HEK293 (cell line): ENCODE data around the gene RAB2B.

Experiments used
- CTCF ChIA-PET: fragments of 350-600 bp; formaldehyde crosslinking; extraction: SDS; loops from one replicate; lab custom pipeline; 2021; ENCODE audit warnings: antibody characterized with exemption; lab: Yijun Ruan, JAX
- POLR2A ChIA-PET: fragments of 300-600 bp; formaldehyde crosslinking; extraction: SDS; loops from one replicate; lab custom pipeline; 2020; ENCODE audit warnings: antibody characterized with exemption, inconsistent platforms; lab: Yijun Ruan, JAX
- H3K27ac ChIP-seq: fragments of 200-500 bp; sonication (Bioruptor generic); 2 replicates; pipeline ENCODE4 v1.5.1; 2014; ENCODE audit warnings: low read depth, low read length, control low read depth, inconsistent platforms; ENCODE audit errors: extremely low read depth
- H3K36me3 ChIP-seq, 2 experiments: fragments of 200-500 bp in 1 of 2; sonication (Bioruptor generic) in 1 of 2; 1 replicate in 1 of 2; 2 replicates in 1 of 2; pipeline ENCODE4 v1.5.1; 2014 to 2017; ENCODE audit warnings: inconsistent platforms in 2 of 2, low read length in 2 of 2; ENCODE audit not compliant: control insufficient read depth in 2 of 2, insufficient read depth in 1 of 2
- H3K4me1 ChIP-seq: fragments of 200-500 bp; sonication (Bioruptor generic); 2 replicates; pipeline ENCODE4 v1.5.1; 2014; ENCODE audit warnings: mild to moderate bottlenecking, low read length, inconsistent platforms; ENCODE audit not compliant: control insufficient read depth, insufficient read depth
- H3K4me3 ChIP-seq: 2 replicates; pipeline ENCODE4 v1.5.1; 2011; ENCODE audit warnings: low read depth, mild to moderate bottlenecking, control low read depth, low read length, moderate library complexity
- H3K9me3 ChIP-seq: fragments of 200-500 bp; sonication (Bioruptor generic); 2 replicates; pipeline ENCODE4 v1.5.1; 2014; ENCODE audit warnings: low read depth, low read length, inconsistent platforms; ENCODE audit not compliant: control insufficient read depth, insufficient read depth
- OSR2 ChIP-seq: fragments of 450-650 bp; formaldehyde crosslinking; IDR thresholded peaks from 2 replicates; pipeline ENCODE4 v1.5.1; 2016; ENCODE audit warnings: missing biosample characterization, missing genetic modification characterization
- ZBTB11 ChIP-seq: fragments of 450-650 bp; formaldehyde crosslinking; conservative IDR thresholded peaks from 2 replicates; pipeline ENCODE4 v1.5.1; 2016; ENCODE audit warnings: low read depth, missing biosample characterization, missing genetic modification characterization
- ZBTB8A ChIP-seq: fragments of 450-650 bp; formaldehyde crosslinking; IDR thresholded peaks from 2 replicates; pipeline ENCODE4 v1.5.1; 2016; ENCODE audit warnings: missing biosample characterization, missing genetic modification characterization
- ZNF366 ChIP-seq: fragments of 450-650 bp; formaldehyde crosslinking; conservative IDR thresholded peaks from 2 replicates; pipeline ENCODE4 v1.5.1; 2016; ENCODE audit warnings: missing biosample characterization, missing genetic modification characterization
- ZNF518A ChIP-seq: fragments of 450-650 bp; formaldehyde crosslinking; conservative IDR thresholded peaks from 2 replicates; pipeline ENCODE4 v1.5.1; 2016; ENCODE audit warnings: low read depth, missing biosample characterization, missing genetic modification characterization
- ZNF555 ChIP-seq: fragments of 450-650 bp; formaldehyde crosslinking; conservative IDR thresholded peaks from 2 replicates; pipeline ENCODE4 v1.5.1; 2017; ENCODE audit warnings: missing biosample characterization, mild to moderate bottlenecking, missing genetic modification characterization, inconsistent platforms
- ZNF560 ChIP-seq: fragments of 450-650 bp; formaldehyde crosslinking; IDR thresholded peaks from 2 replicates; pipeline ENCODE4 v1.5.1; 2017; ENCODE audit warnings: missing biosample characterization, missing genetic modification characterization, borderline replicate concordance
- ZNF571 ChIP-seq: fragments of 450-650 bp; formaldehyde crosslinking; IDR thresholded peaks from 2 replicates; pipeline ENCODE4 v1.5.0; 2017; ENCODE audit warnings: missing biosample characterization, missing genetic modification characterization
- ZNF585B ChIP-seq: fragments of 450-650 bp; formaldehyde crosslinking; IDR thresholded peaks from 2 replicates; pipeline ENCODE4 v1.5.1; 2016; ENCODE audit warnings: missing biosample characterization, missing genetic modification characterization
- ZNF692 ChIP-seq: fragments of 450-650 bp; formaldehyde crosslinking; IDR thresholded peaks from 2 replicates; pipeline ENCODE4 v1.5.1; 2016; ENCODE audit warnings: missing biosample characterization, missing genetic modification characterization
- ZNF830 ChIP-seq: fragments of 450-650 bp; IDR thresholded peaks from 2 replicates; pipeline ENCODE4 v1.5.0; 2018; ENCODE audit warnings: missing biosample characterization, missing genetic modification characterization, low read depth, mild to moderate bottlenecking, moderate library complexity
- ZSCAN4 ChIP-seq: fragments of 450-650 bp; formaldehyde crosslinking; IDR thresholded peaks from 2 replicates; pipeline ENCODE4 v1.5.1; 2017; ENCODE audit warnings: missing biosample characterization, missing genetic modification characterization
- ZXDB ChIP-seq: fragments of 450-650 bp; formaldehyde crosslinking; IDR thresholded peaks from 2 replicates; pipeline ENCODE4 v1.5.1; 2016; ENCODE audit warnings: missing biosample characterization, missing genetic modification characterization

The RAB2B gene

GRCh38 chr14:21415329-21415728 is 61.4 kb downstream of the RAB2B start (continued):
- TF ChIP-seq OSR2 (tag by site-specific recombination) (no peak), ZNF518A (tag by site-specific recombination) (peak; percentile 73), ZNF692 (no peak), ZNF560 (tag by site-specific recombination) (no peak), ZXDB (tag by site-specific recombination) (0 out of 2 replicates have a peak, but pooled peaks have one; percentile 19), ZBTB11 (tag by site-specific recombination) (0 out of 2 replicates have a peak, but pooled peaks have one; percentile 32), ZNF585B (tag by site-specific recombination) (no peak), ZSCAN4 (tag by site-specific recombination) (no peak), ZBTB8A (tag by site-specific recombination) (0 out of 2 replicates have a peak, but pooled peaks have one; percentile 19), ZNF555 (tag by site-specific recombination) (peak; percentile 45), ZNF830 (tag by site-specific recombination) (no peak)

- H3K27ac ChIP-seq, result no peak overlapping the region
- no peak overlapping the region for H3K4me3 ChIP-seq
- no peaks in the 10 kb centered on the region for H3K9me3 ChIP-seq
- peaks cover 84 to 86% of the 10 kb centered on the region in 2 experiments for H3K36me3 ChIP-seq
- no peaks in the 10 kb centered on the region for H3K4me1 ChIP-seq
- CTCF ChIA-PET, result no interaction called here
- TF ChIP-seq ZNF571 (tag by site-specific recombination) (no peak), ZNF366 (tag by site-specific recombination) (no peak), ZNF830 (tag by site-specific recombination) (no peak)
- TF ChIP-seq, all 188 proteins: peak for 0
- POLR2A ChIA-PET, result interaction anchor here (1.3 kb wide), 1 partner anchor 30 kb away, joined by 3 read pairs; no protein-coding TSS in a partner anchor
These were observed 62.6 kb downstream of the RAB2B start for GRCh38 chr14:21414137-21414631.
